IPS DF 4.7 (cell line): ENCODE results near the gene CACNG5.
"Not testable (repeated sequence)": the region's sequence is repeated elsewhere in the genome, so short reads cannot be mapped to it uniquely, and the experiment has no call there.

Experiments
- DNase-seq: peaks from one replicate; pipeline ENCODE4 v3.0.0-alpha.2; 2013; ENCODE audit warnings: low spot score; ENCODE audit errors: extremely low read depth

Gene CACNG5

GRCh38 chr17:66849032-66849655 lies 14.2 kb downstream of the CACNG5 start:
- no peak for DNase-seq

- no peak for DNase-seq
Measured at GRCh38 chr17:66849851-66850580, 15.1 kb downstream of the CACNG5 start.

GRCh38 chr17:66850692-66851091 lies 15.8 kb downstream of the CACNG5 start:
- no peak for DNase-seq

- no peak for DNase-seq
Measured at GRCh38 chr17:66855204-66855603, 20.3 kb downstream of the CACNG5 start.

- DNase-seq = no peak
Measured at GRCh38 chr17:66858226-66859083, 23.5 kb downstream of the CACNG5 start.

- DNase-seq = no peak
Measured at GRCh38 chr17:66859353-66859752, 24.4 kb downstream of the CACNG5 start.

- DNase-seq = no peak
Measured at GRCh38 chr17:66860204-66860603, 25.3 kb downstream of the CACNG5 start.

GRCh38 chr17:66863820-66864219 lies 28.9 kb downstream of the CACNG5 start:
- no peak for DNase-seq

GRCh38 chr17:66865151-66865550 lies 30.2 kb downstream of the CACNG5 start:
- DNase-seq = no peak

- no peak for DNase-seq
Measured at GRCh38 chr17:66873962-66874361, 39.0 kb downstream of the CACNG5 start.

GRCh38 chr17:66884931-66885330 lies 50.0 kb downstream of the CACNG5 start:
- no peak for DNase-seq

GRCh38 chr17:66885417-66885816 lies 50.5 kb downstream of the CACNG5 start:
- no peak for DNase-seq

- no peak for DNase-seq
Measured at GRCh38 chr17:66889480-66890230, 54.7 kb downstream of the CACNG5 start.

- DNase-seq = no peak
Measured at GRCh38 chr17:66892246-66892645, 57.3 kb downstream of the CACNG5 start.

GRCh38 chr17:66893382-66893781 lies 58.5 kb downstream of the CACNG5 start:
- no peak for DNase-seq

- no peak for DNase-seq
Measured at GRCh38 chr17:66893863-66894262, 58.9 kb downstream of the CACNG5 start.

GRCh38 chr17:66897141-66897540 lies 62.2 kb downstream of the CACNG5 start:
- DNase-seq = no peak

- no peak for DNase-seq
Measured at GRCh38 chr17:66898536-66898935, 63.6 kb downstream of the CACNG5 start.

GRCh38 chr17:66900126-66901010 lies 65.5 kb downstream of the CACNG5 start:
- DNase-seq = no peak

- not testable (repeated sequence) for DNase-seq
Measured at GRCh38 chr17:66903296-66903695, 68.4 kb downstream of the CACNG5 start.
